ES-I3 (cell line): Measurements from ENCODE around the gene LCOR.
"Not testable (repeated sequence)": the region's sequence is repeated elsewhere in the genome, so short reads cannot be mapped to it uniquely, and the experiment has no call there.

Experiments used
- H3K36me3 ChIP-seq: 2 replicates; pipeline ENCODE4 v1.6.1; 2013; ENCODE audit warnings: mild to moderate bottlenecking, low read length, control low read depth, moderate library complexity; ENCODE audit not compliant: insufficient read depth
- H3K4me1 ChIP-seq: 2 replicates; pipeline ENCODE4 v1.6.1; 2013; ENCODE audit warnings: mild to moderate bottlenecking, control low read depth, low read length; ENCODE audit not compliant: insufficient read depth
- H3K9ac ChIP-seq: 2 replicates; pipeline ENCODE4 v1.6.1; 2013; ENCODE audit warnings: low read depth, mild to moderate bottlenecking, low read length, moderate library complexity
- H3K9me3 ChIP-seq: 2 replicates; pipeline ENCODE4 v1.6.1; 2013; ENCODE audit warnings: mild to moderate bottlenecking, low read length, moderate library complexity; ENCODE audit not compliant: control insufficient read depth, insufficient read depth

Gene LCOR

GRCh38 chr10:96917628-96918027, 85.5 kb downstream of the LCOR start:
- Histone ChIP-seq H3K36me3 (no peaks in the 10 kb centered on the region; the same call in 1 of the 2 replicates), H3K9me3 (no peaks in the 10 kb centered on the region), H3K4me1 (no peaks in the 10 kb centered on the region), H3K9ac (no peak overlapping the region)

- H3K36me3 ChIP-seq: no peaks in the 10 kb centered on the region; the same call in 1 of the 2 replicates
- no peak overlapping the region for H3K9ac ChIP-seq
- no peaks in the 10 kb centered on the region for H3K9me3 ChIP-seq
- H3K4me1 ChIP-seq: no peaks in the 10 kb centered on the region
Measured at GRCh38 chr10:96918214-96919002, 86.3 kb downstream of the LCOR start.

- H3K36me3 ChIP-seq: no peaks in the 10 kb centered on the region
- H3K4me1 ChIP-seq: no peaks in the 10 kb centered on the region
Measured at GRCh38 chr10:96919785-96920430, 87.8 kb downstream of the LCOR start.

GRCh38 chr10:96921655-96922054, 89.6 kb downstream of the LCOR start:
- no peaks in the 10 kb centered on the region for H3K36me3 ChIP-seq
- H3K4me1 ChIP-seq: no peaks in the 10 kb centered on the region
- no peaks in the 10 kb centered on the region for H3K9me3 ChIP-seq
- H3K9ac ChIP-seq: no peak overlapping the region

More at GRCh38 chr10:96919785-96920430, 87.8 kb downstream of the LCOR start:
- H3K9ac ChIP-seq: no peak overlapping the region
- no peaks in the 10 kb centered on the region for H3K9me3 ChIP-seq

GRCh38 chr10:96922978-96923948, 91.2 kb downstream of the LCOR start:
- H3K4me1 ChIP-seq: no peaks in the 10 kb centered on the region
- no peaks in the 10 kb centered on the region for H3K36me3 ChIP-seq
- no peak overlapping the region for H3K9ac ChIP-seq

GRCh38 chr10:96924861-96925260, 92.8 kb downstream of the LCOR start:
- Histone ChIP-seq H3K9me3 (no peaks in the 10 kb centered on the region), H3K36me3 (no peaks in the 10 kb centered on the region), H3K9ac (no peak overlapping the region), H3K4me1 (no peaks in the 10 kb centered on the region)

More at GRCh38 chr10:96922978-96923948, 91.2 kb downstream of the LCOR start:
- H3K9me3 ChIP-seq: no peaks in the 10 kb centered on the region

- Histone ChIP-seq H3K36me3 (no peaks in the 10 kb centered on the region), H3K9ac (no peak overlapping the region), H3K4me1 (no peaks in the 10 kb centered on the region), H3K9me3 (no peaks in the 10 kb centered on the region)
Measured at GRCh38 chr10:96930469-96930868, 98.4 kb downstream of the LCOR start.

- H3K9me3 ChIP-seq: no peaks in the 10 kb centered on the region; the same call in 1 of the 2 replicates
- no peak overlapping the region for H3K9ac ChIP-seq
- H3K36me3 ChIP-seq: 0 out of 2 replicates have a peak, but pooled peaks cover 3% of the 10 kb centered on the region
- no peaks in the 10 kb centered on the region for H3K4me1 ChIP-seq
Measured at GRCh38 chr10:96935148-96935547, 103.0 kb downstream of the LCOR start.

GRCh38 chr10:96935810-96936209, 103.7 kb downstream of the LCOR start:
- 0 out of 2 replicates have a peak, but pooled peaks cover 3% of the 10 kb centered on the region for H3K36me3 ChIP-seq
- no peaks in the 10 kb centered on the region for H3K4me1 ChIP-seq
- H3K9me3 ChIP-seq: no peaks in the 10 kb centered on the region; the same call in 1 of the 2 replicates
- H3K9ac ChIP-seq: no peak overlapping the region

GRCh38 chr10:96943161-96943560, 111.1 kb downstream of the LCOR start:
- H3K36me3 ChIP-seq, H3K9ac ChIP-seq, H3K4me1 ChIP-seq, H3K9me3 ChIP-seq: not testable (repeated sequence)

GRCh38 chr10:96947036-96947435, 114.9 kb downstream of the LCOR start:
- Histone ChIP-seq H3K36me3 (no peaks in the 10 kb centered on the region), H3K4me1 (no peaks in the 10 kb centered on the region), H3K9ac (no peak overlapping the region), H3K9me3 (no peaks in the 10 kb centered on the region)

- Histone ChIP-seq H3K4me1 (no peaks in the 10 kb centered on the region), H3K9ac (no peak overlapping the region), H3K36me3 (no peaks in the 10 kb centered on the region), H3K9me3 (no peaks in the 10 kb centered on the region)
Measured at GRCh38 chr10:96949039-96949683, 117.1 kb downstream of the LCOR start.

- Histone ChIP-seq H3K9ac (no peak overlapping the region), H3K36me3 (peaks cover 6% of the 10 kb centered on the region; the same call in 1 of the 2 replicates), H3K4me1 (no peaks in the 10 kb centered on the region), H3K9me3 (no peaks in the 10 kb centered on the region)
Measured at GRCh38 chr10:96951954-96952353, 119.9 kb downstream of the LCOR start.

- H3K9me3 ChIP-seq: no peaks in the 10 kb centered on the region
- no peaks in the 10 kb centered on the region for H3K4me1 ChIP-seq
- H3K36me3 ChIP-seq: peaks cover 6% of the 10 kb centered on the region; the same call in 1 of the 2 replicates
- H3K9ac ChIP-seq: no peak overlapping the region
Measured at GRCh38 chr10:96955794-96956193, 123.7 kb downstream of the LCOR start.
